KMS-11 (cell line): ENCODE data around the gene SUCNR1.

Experiments
- H2AFZ ChIP-seq: fragments of 200-600 bp; sonication (generic); 2 replicates; pipeline ENCODE4 v1.6.1; 2016; ENCODE audit warnings: antibody characterized with exemption, mixed run types, low read depth
- H3K27ac ChIP-seq: fragments of 200-600 bp; sonication (generic); 2 replicates; pipeline ENCODE4 v1.6.1; 2016; ENCODE audit warnings: mild to moderate bottlenecking, mixed run types
- H3K27me3 ChIP-seq: fragments of 200-600 bp; sonication (generic); 2 replicates; pipeline ENCODE4 v1.6.1; 2017; ENCODE audit warnings: mild to moderate bottlenecking, low read depth, mixed run types, moderate library complexity; ENCODE audit not compliant: insufficient read depth
- H3K36me3 ChIP-seq: fragments of 200-600 bp; sonication (generic); 2 replicates; pipeline ENCODE4 v1.6.1; 2017; ENCODE audit warnings: mild to moderate bottlenecking, mixed run types; ENCODE audit not compliant: insufficient read depth
- H3K4me1 ChIP-seq: fragments of 200-600 bp; sonication (generic); 2 replicates; pipeline ENCODE4 v1.6.1; 2016; ENCODE audit warnings: mild to moderate bottlenecking, low read depth, mixed run types; ENCODE audit not compliant: poor library complexity, severe bottlenecking
- H3K4me2 ChIP-seq: fragments of 200-600 bp; sonication (generic); 2 replicates; pipeline ENCODE4 v1.7.0; 2016; ENCODE audit warnings: mild to moderate bottlenecking, mixed run types
- H3K4me3 ChIP-seq: fragments of 200-600 bp; sonication (generic); IDR thresholded peaks from 2 replicates; pipeline ENCODE4 v1.6.1; 2017; ENCODE audit warnings: low read depth, low read length, mixed read lengths; ENCODE audit not compliant: insufficient read depth
- H3K79me2 ChIP-seq: fragments of 200-600 bp; sonication (generic); 2 replicates; pipeline ENCODE4 v1.6.1; 2016; ENCODE audit warnings: low read depth, mixed run types; ENCODE audit not compliant: insufficient read depth
- H3K9ac ChIP-seq: fragments of 200-600 bp; sonication (generic); 2 replicates; pipeline ENCODE4 v1.6.1; 2016; ENCODE audit warnings: mild to moderate bottlenecking, mixed run types
- H4K20me1 ChIP-seq: fragments of 200-600 bp; sonication (generic); 2 replicates; pipeline ENCODE4 v1.6.1; 2016; ENCODE audit warnings: mild to moderate bottlenecking, mixed run types; ENCODE audit not compliant: insufficient read depth
- CTCF ChIP-seq: fragments of 200-600 bp; sonication (generic); conservative IDR thresholded peaks from 2 replicates; pipeline ENCODE4 v1.6.1; 2017; ENCODE audit warnings: low read depth, mild to moderate bottlenecking, antibody characterized with exemption, low read length, moderate library complexity, mixed read lengths

Gene SUCNR1

DNA sequence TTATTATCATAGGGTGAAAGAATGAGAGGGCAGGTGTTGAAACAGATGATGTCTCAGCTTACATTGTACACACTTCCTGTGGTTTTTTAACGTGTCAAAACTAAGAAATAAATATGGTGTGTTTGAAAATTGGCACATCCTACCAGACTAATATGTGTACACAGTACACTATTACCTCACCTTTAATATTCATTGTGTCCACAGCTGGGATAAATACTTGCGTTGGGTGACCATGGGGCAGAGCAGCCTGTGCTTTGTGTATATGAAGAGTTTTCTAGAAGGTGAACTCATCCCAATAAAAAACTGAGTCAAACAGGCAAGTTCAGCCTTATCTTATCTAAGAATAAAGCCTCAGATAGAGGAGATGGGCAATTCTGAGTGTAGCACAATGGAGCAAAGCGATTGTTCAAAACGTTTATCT lies 17.3 kb downstream of the SUCNR1 start:
- Histone ChIP-seq H4K20me1 (no peaks in the 10 kb centered on the region), H3K4me3 (no peak overlapping the region), H3K27ac (peak overlapping the region; percentile 66), H2AFZ (peak overlapping the region; percentile 14; the same call in 1 of the 2 replicates), H3K27me3 (no peaks in the 10 kb centered on the region), H3K9ac (no peak overlapping the region), H3K4me2 (peak overlapping the region; percentile 52; the same call in 1 of the 2 replicates), H3K4me1 (peaks cover 27% of the 10 kb centered on the region), H3K36me3 (no peaks in the 10 kb centered on the region), H3K79me2 (no peaks in the 10 kb centered on the region)
- no peak for TF ChIP-seq CTCF

GRCh38 chr3:151891721-151892120 lies 18.3 kb downstream of the SUCNR1 start:
- Histone ChIP-seq H2AFZ (no peak overlapping the region), H3K79me2 (no peaks in the 10 kb centered on the region), H3K27me3 (no peaks in the 10 kb centered on the region), H3K27ac (no peak overlapping the region), H4K20me1 (no peaks in the 10 kb centered on the region), H3K4me2 (no peak overlapping the region), H3K4me1 (peaks cover 27% of the 10 kb centered on the region), H3K36me3 (no peaks in the 10 kb centered on the region), H3K9ac (no peak overlapping the region), H3K4me3 (no peak overlapping the region)
- no peak for TF ChIP-seq CTCF

- Histone ChIP-seq H3K27me3 (no peaks in the 10 kb centered on the region), H3K4me2 (no peak overlapping the region), H4K20me1 (no peaks in the 10 kb centered on the region), H3K9ac (no peak overlapping the region), H3K36me3 (no peaks in the 10 kb centered on the region), H2AFZ (peak overlapping the region; percentile 8; the same call in 1 of the 2 replicates), H3K27ac (no peak overlapping the region), H3K4me3 (no peak overlapping the region), H3K79me2 (no peaks in the 10 kb centered on the region), H3K4me1 (peaks cover 25% of the 10 kb centered on the region)
- no peak for TF ChIP-seq CTCF
Measured at GRCh38 chr3:151894219-151894618, 20.8 kb downstream of the SUCNR1 start.

- Histone ChIP-seq H3K27me3 (no peaks in the 10 kb centered on the region), H3K79me2 (no peaks in the 10 kb centered on the region), H3K4me1 (peaks cover 11% of the 10 kb centered on the region), H4K20me1 (no peaks in the 10 kb centered on the region), H3K9ac (no peak overlapping the region), H3K36me3 (no peaks in the 10 kb centered on the region), H3K4me3 (no peak overlapping the region), H3K27ac (no peak overlapping the region), H3K4me2 (no peak overlapping the region), H2AFZ (no peak overlapping the region)
- TF ChIP-seq CTCF = no peak
Measured at GRCh38 chr3:151895478-151896241, 22.2 kb downstream of the SUCNR1 start.
